ENCODE measurements around the gene PRKAA2.

The PRKAA2 gene

GRCh38 chr1:56655991-56656613, 11.0 kb downstream of the PRKAA2 start:
- DNase-seq = no peak

- DNase-seq = no peak
These were observed 13.1 kb downstream of the PRKAA2 start for GRCh38 chr1:56658254-56658653.

GRCh38 chr1:56660293-56660692, 15.2 kb downstream of the PRKAA2 start:
- DNase-seq = no peak

DNA sequence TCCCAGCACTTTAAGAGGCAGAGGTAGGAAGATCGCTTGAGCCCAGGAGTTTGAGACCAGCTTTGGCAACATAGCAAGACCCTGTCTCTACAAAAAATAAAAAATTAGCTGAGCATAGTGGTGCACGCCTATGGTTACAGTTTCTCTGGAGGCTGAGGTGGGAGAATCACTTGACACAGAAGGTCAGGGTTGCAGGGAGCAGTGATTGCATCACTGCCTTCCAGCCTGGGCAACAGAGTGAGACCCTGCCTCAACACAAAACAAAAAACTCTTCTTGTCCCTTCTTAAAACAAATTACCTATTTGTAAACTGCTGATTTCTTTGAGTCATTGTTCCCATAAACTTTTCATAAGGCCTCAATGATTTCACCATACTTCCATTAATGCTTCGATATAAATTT, 18.7 kb downstream of the PRKAA2 start:
- DNase-seq = no peak

DNA sequence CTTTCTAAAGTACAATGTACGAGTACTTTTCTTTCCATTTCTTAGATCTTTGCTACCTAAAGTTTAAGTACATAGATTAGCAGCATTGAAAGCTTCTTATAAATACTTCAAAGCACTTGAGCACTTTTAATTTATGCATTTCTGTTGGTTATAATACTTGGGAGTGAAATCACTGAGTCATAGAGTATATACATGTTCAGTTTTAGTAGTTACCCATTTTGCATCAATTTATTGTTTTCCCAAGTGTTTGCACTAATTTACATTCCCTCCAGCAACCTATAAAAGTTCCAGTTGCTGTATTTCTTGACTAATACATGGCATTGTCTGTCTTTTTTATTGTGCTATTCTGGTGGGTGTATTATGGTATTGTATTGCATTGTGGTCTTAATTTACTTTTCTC, 20.3 kb downstream of the PRKAA2 start:
- no peak for DNase-seq

- no peak for DNase-seq
These were observed 21.0 kb downstream of the PRKAA2 start for GRCh38 chr1:56666112-56666608.

- no peak for DNase-seq
These were observed 25.2 kb downstream of the PRKAA2 start for GRCh38 chr1:56670350-56670749.

GRCh38 chr1:56671085-56671484, 26.0 kb downstream of the PRKAA2 start:
- no peak for DNase-seq

GRCh38 chr1:56671542-56671941, 26.4 kb downstream of the PRKAA2 start:
- no peak for DNase-seq

- DNase-seq = no peak
These were observed 27.5 kb downstream of the PRKAA2 start for GRCh38 chr1:56672579-56672978.

DNA sequence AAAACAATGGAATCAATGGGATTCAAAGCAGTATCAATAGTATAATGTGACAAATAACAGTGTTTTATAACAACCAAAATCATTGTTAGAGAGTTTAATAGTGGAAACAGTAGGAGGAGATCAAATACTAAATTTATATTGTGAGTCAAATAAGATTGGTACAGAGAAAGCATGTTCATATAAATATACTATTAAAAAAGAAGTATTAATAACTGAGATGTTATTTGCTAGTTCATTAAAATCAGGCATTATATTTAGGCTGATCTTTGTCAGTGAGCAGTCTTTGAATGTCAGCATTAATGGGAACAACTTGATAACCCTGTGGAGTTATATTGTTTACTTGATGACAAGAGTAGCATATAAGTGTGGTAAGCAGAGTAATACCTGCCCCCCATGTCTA, 30.6 kb downstream of the PRKAA2 start:
- no peak for DNase-seq

- no peak for DNase-seq
These were observed 31.5 kb downstream of the PRKAA2 start for GRCh38 chr1:56676571-56677035.

- DNase-seq = no peak
These were observed 38.5 kb downstream of the PRKAA2 start for GRCh38 chr1:56683569-56683968.

DNA sequence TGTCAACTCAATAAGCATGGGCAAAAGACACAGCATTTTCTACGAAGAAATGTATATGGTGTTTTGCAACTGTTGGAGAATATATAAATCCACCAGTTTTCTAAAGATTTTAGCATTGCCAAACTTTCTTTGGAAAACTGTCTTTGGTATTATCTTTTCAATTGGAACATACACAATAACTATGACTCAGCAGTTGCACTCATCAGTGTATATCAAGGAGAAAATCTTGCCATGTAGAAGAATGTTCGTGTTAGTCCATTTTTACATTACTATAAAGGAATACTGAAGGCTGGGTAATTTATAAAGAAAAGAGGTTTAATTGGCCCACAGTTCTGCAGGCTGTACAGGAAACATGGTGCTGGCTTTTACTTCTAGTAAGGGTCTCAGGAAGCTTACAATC, 41.1 kb downstream of the PRKAA2 start:
- no peak for DNase-seq

DNA sequence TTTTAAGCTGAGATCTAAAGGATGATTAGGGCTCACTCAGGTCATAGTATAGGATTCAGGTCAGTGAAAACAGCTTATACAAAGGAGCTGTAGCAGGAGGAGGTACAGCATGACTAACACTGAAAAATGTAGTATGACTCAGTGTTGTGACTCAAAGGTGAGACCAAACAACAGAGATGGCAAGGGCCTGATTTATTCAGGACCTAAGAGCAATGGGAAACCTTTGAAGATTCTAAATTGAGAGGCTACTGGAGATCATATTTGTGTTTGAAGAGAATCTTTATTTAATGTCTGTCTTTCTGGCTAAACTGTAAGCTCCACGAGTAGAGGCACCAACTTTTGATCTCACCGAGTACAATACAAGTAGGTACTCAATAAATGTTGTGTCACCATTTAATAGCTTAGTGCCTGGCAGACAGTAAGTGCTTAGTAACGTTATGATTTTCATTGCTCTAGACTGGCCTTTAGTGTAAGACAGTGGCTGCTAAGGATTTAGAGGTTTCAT, 43.5 kb downstream of the PRKAA2 start:
- no peak for DNase-seq

- no peak for DNase-seq
These were observed 51.5 kb downstream of the PRKAA2 start for GRCh38 chr1:56696663-56697062.

- no peak for DNase-seq
These were observed 58.6 kb downstream of the PRKAA2 start for GRCh38 chr1:56703747-56704146.

DNA sequence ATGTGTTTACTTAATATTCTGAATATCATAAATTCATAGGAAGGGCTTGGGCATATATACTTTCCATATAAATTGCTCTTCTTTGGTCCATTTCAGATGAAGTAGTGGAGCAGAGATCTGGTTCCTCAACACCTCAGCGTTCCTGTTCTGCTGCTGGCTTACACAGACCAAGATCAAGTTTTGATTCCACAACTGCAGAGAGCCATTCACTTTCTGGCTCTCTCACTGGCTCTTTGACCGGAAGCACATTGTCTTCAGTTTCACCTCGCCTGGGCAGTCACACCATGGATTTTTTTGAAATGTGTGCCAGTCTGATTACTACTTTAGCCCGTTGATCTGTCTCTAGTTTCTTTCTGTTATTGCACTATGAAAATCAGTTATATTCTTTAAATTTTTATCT, 62.3 kb downstream of the PRKAA2 start:
- DNase-seq = no peak

DNA sequence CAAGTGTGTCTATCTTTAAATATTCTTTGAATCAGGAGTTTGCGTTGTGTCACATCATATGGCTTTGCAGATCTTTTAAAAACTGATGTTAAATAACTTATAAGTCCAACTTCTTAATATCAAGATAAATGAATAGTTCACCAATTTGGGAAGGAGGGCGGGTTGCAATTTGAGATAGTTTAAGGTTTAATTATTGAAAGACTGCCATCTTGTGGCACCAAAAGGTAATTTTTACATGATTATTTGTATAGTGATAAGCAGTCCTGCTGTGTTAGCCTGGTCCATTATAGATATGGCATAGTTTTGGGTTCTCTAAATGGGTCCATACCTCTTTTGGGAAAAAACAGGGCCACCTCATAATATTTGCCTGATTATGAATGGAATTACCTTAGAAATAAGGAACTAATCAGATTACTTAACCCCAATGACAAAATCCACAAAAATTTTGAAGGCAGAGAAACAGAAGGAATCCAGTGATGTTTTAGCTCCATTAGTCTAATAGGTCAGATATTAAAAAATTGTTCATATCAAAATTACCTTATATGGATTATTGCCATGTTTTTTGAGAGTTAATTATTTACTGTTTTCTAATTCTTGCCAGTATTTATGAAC, 64.3 kb downstream of the PRKAA2 start:
- DNase-seq = peak; percentile 79

GRCh38 chr1:56709995-56710394, 64.9 kb downstream of the PRKAA2 start:
- DNase-seq = no peak

GRCh38 chr1:56710646-56711045, 65.5 kb downstream of the PRKAA2 start:
- DNase-seq = no peak

DNA sequence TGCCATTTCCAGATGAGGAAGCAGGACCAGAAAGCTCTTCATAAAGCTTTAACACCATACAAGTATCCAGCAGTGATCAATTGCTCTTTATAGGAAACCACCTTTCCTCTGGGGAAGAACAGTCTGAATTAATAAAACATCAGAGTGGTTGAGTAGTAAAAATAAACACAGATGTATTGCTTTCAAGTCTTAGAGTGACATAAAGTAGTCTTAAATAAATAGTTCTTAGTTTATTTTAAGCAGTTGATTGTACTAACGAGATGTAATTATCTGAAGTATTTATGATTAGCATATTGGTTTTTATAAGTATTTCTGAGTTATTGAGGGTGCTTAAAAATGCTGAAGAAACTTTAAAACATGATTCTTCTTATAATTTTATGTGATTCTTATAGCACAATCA, 67.0 kb downstream of the PRKAA2 start:
- DNase-seq = no peak

GRCh38 chr1:56713112-56713511, 68.0 kb downstream of the PRKAA2 start:
- DNase-seq = no peak

DNA sequence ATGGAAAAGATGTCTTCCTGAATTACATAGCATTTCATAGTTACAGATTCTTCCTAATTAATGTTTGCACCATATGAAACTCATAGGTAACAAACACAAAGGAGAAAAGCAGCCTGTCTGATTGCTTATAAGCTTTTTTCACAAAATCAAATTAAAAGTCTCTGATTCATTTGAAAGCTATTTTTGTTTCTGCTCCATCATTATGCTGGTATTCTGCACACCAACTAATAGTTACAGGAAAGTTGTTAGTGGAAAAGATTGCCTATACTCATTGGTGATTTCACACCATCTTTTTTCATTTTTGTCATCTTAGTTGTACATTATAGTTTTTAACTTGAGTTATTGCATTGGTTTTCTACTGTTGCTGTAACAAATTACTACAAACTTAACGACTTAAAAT, 70.0 kb downstream of the PRKAA2 start:
- no peak for DNase-seq

DNA sequence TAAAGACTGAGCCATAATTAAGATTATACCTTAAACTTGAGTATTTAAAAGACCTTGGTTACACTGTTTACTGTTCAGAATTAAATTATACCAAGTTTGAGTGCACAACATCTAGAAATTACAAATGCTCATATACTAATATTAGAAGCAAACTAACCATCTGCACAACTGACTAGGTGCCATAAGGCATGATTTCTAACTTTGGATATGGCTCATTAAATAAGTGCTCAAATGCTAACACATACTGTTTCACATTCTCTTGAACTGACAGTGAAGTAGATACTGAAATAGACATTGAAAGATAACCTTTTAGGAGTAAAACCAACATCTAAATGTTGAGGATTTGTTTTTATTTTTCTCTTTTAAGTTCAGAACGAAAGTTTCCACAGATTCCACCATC, 74.1 kb downstream of the PRKAA2 start:
- DNase-seq = no peak
